ENCODE data around the gene LUC7L3.

The LUC7L3 gene

DNA sequence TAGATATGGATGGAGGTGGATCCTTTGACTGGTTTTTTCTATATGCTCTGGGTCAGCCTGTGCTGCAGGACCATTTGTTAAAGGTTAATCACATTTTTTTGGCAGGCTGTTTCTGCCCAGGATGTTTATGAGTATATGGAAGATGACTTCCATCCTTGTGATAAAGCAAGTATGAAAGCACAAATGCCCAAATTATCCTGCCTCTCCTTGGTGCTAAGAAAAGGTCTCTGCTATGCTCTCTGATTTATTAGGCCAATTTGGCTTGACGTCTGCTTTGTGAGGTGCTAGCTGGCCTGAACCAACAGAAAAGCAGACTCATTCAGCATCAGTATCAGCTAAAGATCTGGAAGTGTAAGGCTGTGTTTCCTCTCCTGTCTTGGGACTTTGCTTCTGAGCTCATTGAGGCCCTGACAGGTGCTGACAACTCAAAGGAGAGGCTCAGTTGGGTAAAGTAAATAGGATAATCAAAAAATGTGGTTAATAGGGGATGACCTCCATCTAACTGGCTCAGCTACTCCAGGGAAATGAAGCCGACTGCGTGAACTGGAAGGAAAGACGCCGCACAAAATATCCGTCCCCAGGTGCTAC lies 26.9 kb upstream of the LUC7L3 start:
- Histone ChIP-seq H3K27ac (ENCODE audit: low read depth, low read length, poor library complexity, severe bottlenecking) (no peak overlapping the region), H3K79me2 (ENCODE audit: insufficient read depth, low read length) (no peaks in the 10 kb centered on the region), H3K9ac (ENCODE audit: low read length) (no peak overlapping the region), H3K4me2 (ENCODE audit: low read length) (no peak overlapping the region), H3K36me3 (ENCODE audit: insufficient read depth, low read length) (peaks cover 50% of the 10 kb centered on the region), H3F3A (ENCODE audit: insufficient read depth, low read length) (no peaks in the 10 kb centered on the region), H3K9me3 (ENCODE audit: low read length) (no peaks in the 10 kb centered on the region), H3K4me3 (ENCODE audit: low read depth, low read length, poor library complexity, severe bottlenecking) (no peak overlapping the region), H4K20me1 (ENCODE audit: insufficient read depth, low read length) (no peaks in the 10 kb centered on the region), H3K9me2 (ENCODE audit: low read depth, low read length) (no peaks in the 10 kb centered on the region), H3K27me3 (ENCODE audit: insufficient read depth, low read length) (no peaks in the 10 kb centered on the region), H3K4me1 (ENCODE audit: insufficient read depth, low read length, severe bottlenecking) (no peaks in the 10 kb centered on the region), H2AFZ (ENCODE audit: low read length) (no peak overlapping the region)
- TF ChIP-seq, protein P1, sequence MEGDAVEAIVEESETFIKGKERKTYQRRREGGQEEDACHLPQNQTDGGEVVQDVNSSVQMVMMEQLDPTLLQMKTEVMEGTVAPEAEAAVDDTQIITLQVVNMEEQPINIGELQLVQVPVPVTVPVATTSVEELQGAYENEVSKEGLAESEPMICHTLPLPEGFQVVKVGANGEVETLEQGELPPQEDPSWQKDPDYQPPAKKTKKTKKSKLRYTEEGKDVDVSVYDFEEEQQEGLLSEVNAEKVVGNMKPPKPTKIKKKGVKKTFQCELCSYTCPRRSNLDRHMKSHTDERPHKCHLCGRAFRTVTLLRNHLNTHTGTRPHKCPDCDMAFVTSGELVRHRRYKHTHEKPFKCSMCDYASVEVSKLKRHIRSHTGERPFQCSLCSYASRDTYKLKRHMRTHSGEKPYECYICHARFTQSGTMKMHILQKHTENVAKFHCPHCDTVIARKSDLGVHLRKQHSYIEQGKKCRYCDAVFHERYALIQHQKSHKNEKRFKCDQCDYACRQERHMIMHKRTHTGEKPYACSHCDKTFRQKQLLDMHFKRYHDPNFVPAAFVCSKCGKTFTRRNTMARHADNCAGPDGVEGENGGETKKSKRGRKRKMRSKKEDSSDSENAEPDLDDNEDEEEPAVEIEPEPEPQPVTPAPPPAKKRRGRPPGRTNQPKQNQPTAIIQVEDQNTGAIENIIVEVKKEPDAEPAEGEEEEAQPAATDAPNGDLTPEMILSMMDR (IDR thresholded peaks at IDR 0.05; ENCODE audit: low read length) = no peak
- no peak for TF ChIP-seq EZH2 (IDR thresholded peaks at IDR 0.05; ENCODE audit: borderline replicate concordance, low read length)

DNA sequence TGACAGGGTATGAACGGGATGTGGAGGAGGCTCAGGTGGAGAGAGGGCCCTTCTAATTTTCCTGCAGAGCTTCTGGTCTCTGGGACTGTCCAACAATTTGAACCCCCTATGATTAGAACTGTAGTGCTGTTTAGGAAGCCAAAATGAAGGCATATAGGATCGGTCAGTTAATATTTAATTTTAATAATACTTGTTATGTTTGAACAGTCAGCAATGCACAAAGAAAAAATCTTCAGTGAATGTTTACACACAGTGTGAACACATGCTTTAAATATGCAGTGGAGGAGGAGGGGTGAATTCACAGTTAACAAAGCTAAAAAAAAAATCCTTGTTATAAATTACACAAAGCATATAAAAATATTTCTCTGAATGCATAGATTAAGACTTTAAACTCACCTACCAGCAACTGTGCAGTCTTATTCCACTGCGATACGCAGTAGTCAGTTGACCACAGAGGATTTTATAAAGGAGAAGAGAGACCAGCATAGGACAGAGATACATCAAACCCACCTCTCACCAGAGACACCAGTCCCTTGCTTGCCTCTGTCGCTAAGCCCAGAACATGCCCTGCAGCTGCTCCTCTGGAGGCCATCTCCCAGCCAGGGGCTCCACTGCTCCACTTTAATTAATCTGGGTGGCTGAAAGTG lies 26.2 kb upstream of the LUC7L3 start:
- peaks cover 56% of the 10 kb centered on the region for H3K36me3 ChIP-seq (ENCODE audit: insufficient read depth, low read length)
- no peaks in the 10 kb centered on the region for H3K27me3 ChIP-seq (ENCODE audit: insufficient read depth, low read length)
- no peaks in the 10 kb centered on the region for H4K20me1 ChIP-seq (ENCODE audit: insufficient read depth, low read length)
- H3F3A ChIP-seq (ENCODE audit: insufficient read depth, low read length) = no peaks in the 10 kb centered on the region
- no peak overlapping the region for H2AFZ ChIP-seq (ENCODE audit: low read length)
- TF ChIP-seq, protein P1 (IDR thresholded peaks at IDR 0.05; ENCODE audit: low read length) = no peak
- TF ChIP-seq EZH2 (IDR thresholded peaks at IDR 0.05; ENCODE audit: borderline replicate concordance, low read length) = no peak
- no peak overlapping the region for H3K4me3 ChIP-seq (ENCODE audit: low read depth, low read length, poor library complexity, severe bottlenecking)
- no peaks in the 10 kb centered on the region for H3K4me1 ChIP-seq (ENCODE audit: insufficient read depth, low read length, severe bottlenecking)
- no peak overlapping the region for H3K4me2 ChIP-seq (ENCODE audit: low read length)
- H3K9me3 ChIP-seq (ENCODE audit: low read length) = no peaks in the 10 kb centered on the region
- no peak overlapping the region for H3K9ac ChIP-seq (ENCODE audit: low read length)
- no peaks in the 10 kb centered on the region for H3K79me2 ChIP-seq (ENCODE audit: insufficient read depth, low read length)
- no peaks in the 10 kb centered on the region for H3K9me2 ChIP-seq (ENCODE audit: low read depth, low read length)
- H3K27ac ChIP-seq (ENCODE audit: low read depth, low read length, poor library complexity, severe bottlenecking) = no peak overlapping the region

DNA sequence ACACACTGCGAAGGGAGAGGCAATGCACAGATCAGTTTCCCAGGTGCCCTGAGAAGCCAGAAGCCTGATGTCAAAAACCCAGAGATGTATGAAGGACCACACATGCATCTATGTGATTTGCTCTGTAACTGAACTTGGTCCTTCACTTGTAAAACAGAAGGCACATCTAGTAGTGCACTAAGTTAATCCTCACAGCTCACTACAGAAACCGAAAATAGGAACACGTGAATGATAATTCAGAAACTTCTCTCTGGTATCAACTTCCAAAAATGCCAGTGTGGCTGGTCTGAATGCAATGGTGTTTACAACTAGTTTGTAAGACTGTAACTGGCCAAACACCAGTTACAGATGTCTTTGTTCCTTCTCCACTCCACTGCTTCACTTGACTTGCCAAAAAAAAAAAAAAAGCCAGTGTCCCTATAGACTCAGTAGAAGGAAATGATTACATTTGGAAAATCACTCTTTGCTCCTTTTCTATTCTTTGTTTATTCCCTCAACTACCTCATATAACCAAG lies 23.0 kb upstream of the LUC7L3 start:
- no peaks in the 10 kb centered on the region for H3K27me3 ChIP-seq (ENCODE audit: insufficient read depth, low read length)
- no peak overlapping the region for H3K4me2 ChIP-seq (ENCODE audit: low read length)
- no peaks in the 10 kb centered on the region for H3K9me2 ChIP-seq (ENCODE audit: low read depth, low read length)
- H4K20me1 ChIP-seq (ENCODE audit: insufficient read depth, low read length) = peaks cover 3% of the 10 kb centered on the region; the same call in 1 of the 2 replicates
- no peak for TF ChIP-seq EZH2 (IDR thresholded peaks at IDR 0.05; ENCODE audit: borderline replicate concordance, low read length)
- TF ChIP-seq, protein P1 (IDR thresholded peaks at IDR 0.05; ENCODE audit: low read length) = no peak
- H3K9me3 ChIP-seq (ENCODE audit: low read length) = no peaks in the 10 kb centered on the region
- no peak overlapping the region for H2AFZ ChIP-seq (ENCODE audit: low read length)
- 0 out of 2 replicates have a peak, but pooled peaks cover 2% of the 10 kb centered on the region for H3K79me2 ChIP-seq (ENCODE audit: insufficient read depth, low read length)
- H3F3A ChIP-seq (ENCODE audit: insufficient read depth, low read length) = no peaks in the 10 kb centered on the region
- no peak overlapping the region for H3K4me3 ChIP-seq (ENCODE audit: low read depth, low read length, poor library complexity, severe bottlenecking)
- no peak overlapping the region for H3K9ac ChIP-seq (ENCODE audit: low read length)
- H3K36me3 ChIP-seq (ENCODE audit: insufficient read depth, low read length) = peaks cover 81% of the 10 kb centered on the region
- no peaks in the 10 kb centered on the region for H3K4me1 ChIP-seq (ENCODE audit: insufficient read depth, low read length, severe bottlenecking)
- no peak overlapping the region for H3K27ac ChIP-seq (ENCODE audit: low read depth, low read length, poor library complexity, severe bottlenecking)

Data from OCI-LY1 (cell line).